HepG2 (cell line): ENCODE results near the gene MTCL1. TPM values are rescaled to one million over a fixed set of nuclear protein-coding genes. Genes with fewer than 3 reads are reported as not detected.

ENCODE experiments used
- ATAC-seq: fragments of 200-7000 bp; cut with Tn5 transposase; 3 replicates; pipeline ENCODE4 v1.9.1; 2020; ENCODE audit warnings: mild to moderate bottlenecking, moderate library complexity
- BruUV-seq: library from RNA; stranded (reverse); fragments of 400-500 nt; replicated peaks from 2 replicates; lab custom pipeline; 2021; lab: Mats Ljungman, UMichigan
- CTCF ChIA-PET: fragments of 300-600 bp; formaldehyde crosslinking; extraction: SDS; loops from one replicate; lab custom pipeline; 2021; ENCODE audit warnings: low total read pairs, inconsistent platforms, low intra/inter-chr PET ratio; lab: Yijun Ruan, JAX
- POLR2A ChIA-PET: fragments of 350-600 bp; sonication (Branson Sonifier 250); formaldehyde crosslinking; loops from one replicate; lab custom pipeline; 2020; ENCODE audit warnings: antibody characterized with exemption, inconsistent platforms; lab: Yijun Ruan, JAX
- DNase-seq: peaks from one replicate; pipeline ENCODE4 v3.0.0-alpha.2; 2015; ENCODE audit warnings: low spot score
- FAIRE-seq: peaks from 3 replicates; lab custom pipeline; 2011; peaks lifted over from hg19 to GRCh38; lab: Jason Lieb, UNC
- H2AFZ ChIP-seq: one replicate; pipeline ENCODE4 v1.6.1; 2011; ENCODE audit warnings: low read length, inconsistent platforms
- H3K27ac ChIP-seq: fragments of 300-600 bp; 3 replicates; pipeline ENCODE4 v1.8.0; 2011; ENCODE audit warnings: mixed run types, mild to moderate bottlenecking, mixed read lengths, low read length, inconsistent platforms; ENCODE audit not compliant: insufficient read depth; ENCODE audit errors: extremely low read length
- H3K27me3 ChIP-seq, 2 experiments: fragments of 200-600 bp in 1 of 2; 2 replicates in 1 of 2; 3 replicates in 1 of 2; pipeline versions ENCODE4 v1.6.0 to v1.8.0; 2011; ENCODE audit warnings: low read length in 2 of 2, mild to moderate bottlenecking in 2 of 2, moderate library complexity in 2 of 2, inconsistent platforms in 1 of 2; ENCODE audit not compliant: insufficient read depth in 2 of 2, control insufficient read depth in 1 of 2
- H3K36me3 ChIP-seq, 2 experiments: fragments of 200-600 bp in 1 of 2; replicated peaks in 1 of 2; 2 replicates in 1 of 2; 3 replicates in 1 of 2; pipeline versions ENCODE4 v1.5.1 to v1.8.0; 2011; ENCODE audit warnings: low read length in 2 of 2, inconsistent platforms in 1 of 2; ENCODE audit not compliant: insufficient read depth in 2 of 2, control insufficient read depth in 1 of 2
- H3K4me1 ChIP-seq: 2 replicates; pipeline ENCODE4 v1.5.1; 2012; ENCODE audit warnings: low read length, inconsistent platforms; ENCODE audit not compliant: insufficient read depth
- H3K4me2 ChIP-seq: 2 replicates; pipeline ENCODE4 v1.6.0; 2011; ENCODE audit warnings: low read depth, low read length, inconsistent platforms
- H3K4me3 ChIP-seq, 3 experiments: fragments of 200-600 bp in 1 of 3; sonication (generic), shearing (Covaris generic) in 1 of 3; replicated peaks in 1 of 3; 2 replicates each; pipeline ENCODE4 v1.5.1; 2011 to 2016; ENCODE audit warnings: low read length in 3 of 3, inconsistent platforms in 2 of 3, low read depth in 2 of 3, mild to moderate bottlenecking in 2 of 3, control low read depth in 1 of 3, mixed read lengths in 1 of 3; ENCODE audit not compliant: insufficient read depth in 1 of 3
- H3K79me2 ChIP-seq: one replicate; pipeline ENCODE4 v1.6.1; 2011; ENCODE audit warnings: low read length, inconsistent platforms; ENCODE audit not compliant: insufficient read depth
- H3K9ac ChIP-seq: 2 replicates; pipeline ENCODE4 v1.6.0; 2011; ENCODE audit warnings: mild to moderate bottlenecking, low read depth, low read length, inconsistent platforms; ENCODE audit not compliant: insufficient read depth
- H3K9me3 ChIP-seq: 2 replicates; pipeline ENCODE4 v1.5.1; 2012; ENCODE audit warnings: mild to moderate bottlenecking, low read length
- H4K20me1 ChIP-seq: 2 replicates; pipeline ENCODE4 v1.6.0; 2011; ENCODE audit warnings: inconsistent platforms, mild to moderate bottlenecking, low read length, moderate library complexity; ENCODE audit not compliant: insufficient read depth
- KLF12 ChIP-seq: sonication (generic); formaldehyde crosslinking; IDR thresholded peaks from 2 replicates; pipeline ENCODE4 v1.4.0; 2020; ENCODE audit warnings: missing genetic modification reagents, borderline replicate concordance
- MBNL3 ChIP-seq: fragments of 250-450 bp; sonication (Bioruptor Pico); conservative IDR thresholded peaks from 2 replicates; pipeline ENCODE4 v1.8.0; 2022; ENCODE audit warnings: mild to moderate bottlenecking, inconsistent platforms
- MED13 ChIP-seq: sonication (generic); formaldehyde crosslinking; IDR thresholded peaks from 2 replicates; pipeline ENCODE4 v1.5.0; 2020; ENCODE audit warnings: missing genetic modification reagents
- MEIS1 ChIP-seq: sonication (generic); formaldehyde crosslinking; IDR thresholded peaks from 2 replicates; pipeline ENCODE4 v1.9.0; 2021; ENCODE audit warnings: mild to moderate bottlenecking, missing genetic modification reagents, moderate library complexity, borderline replicate concordance
- RAD51 ChIP-seq: fragments of 450-650 bp; IDR thresholded peaks from 2 replicates; pipeline ENCODE4 v1.6.1; 2016; ENCODE audit warnings: borderline replicate concordance
- SALL1 ChIP-seq: sonication (generic); formaldehyde crosslinking; IDR thresholded peaks from 2 replicates; pipeline ENCODE4 v1.8.0; 2022; ENCODE audit warnings: mild to moderate bottlenecking, missing genetic modification reagents
- USF2 ChIP-seq, 2 experiments: sonication (generic) in 1 of 2; formaldehyde crosslinking in 1 of 2; IDR thresholded peaks; 2 replicates each; pipeline versions ENCODE4 v1.5.1 to v1.6.1; 2011 to 2020; ENCODE audit warnings: borderline replicate concordance in 1 of 2, low read depth in 1 of 2, low read length in 1 of 2, mild to moderate bottlenecking in 1 of 2, missing genetic modification reagents in 1 of 2, moderate library complexity in 1 of 2
- WIZ ChIP-seq: sonication (generic); formaldehyde crosslinking; IDR thresholded peaks from 2 replicates; pipeline ENCODE4 v1.5.1; 2020; ENCODE audit warnings: mild to moderate bottlenecking, missing genetic modification reagents
- YEATS4 ChIP-seq: sonication (generic); formaldehyde crosslinking; IDR thresholded peaks from 2 replicates; pipeline ENCODE4 v1.4.0; 2020; ENCODE audit warnings: missing genetic modification reagents, borderline replicate concordance
- ZNF251 ChIP-seq: sonication (generic); formaldehyde crosslinking; IDR thresholded peaks from 2 replicates; pipeline ENCODE4 v1.9.0; 2021; ENCODE audit warnings: mild to moderate bottlenecking, missing genetic modification reagents
- ZSCAN22 ChIP-seq: sonication (generic); formaldehyde crosslinking; IDR thresholded peaks from 2 replicates; pipeline ENCODE4 v1.4.0; 2020; ENCODE audit warnings: mild to moderate bottlenecking, missing genetic modification reagents
- WGBS: methylation state at CpG from one replicate; pipeline ENCODE4 v1.1.6; 2017; ENCODE audit warnings: low lambda C conversion rate; 5-methylcytosine and 5-hydroxymethylcytosine counted together
- in situ Hi-C: cut with HindIII; loops from 2 replicates; pipeline ENCODE4 v1.10.0; 2017; ENCODE audit warnings: low pct_unique_long_range_greater_than_20kb; ENCODE audit not compliant: extremely low pct_ligation_motif_present
- intact Hi-C: fragments of 100-400 bp; cut with micrococcal nuclease; formaldehyde crosslinking; loops from one replicate; pipeline ENCODE4 v1.10.0; 2022; ENCODE audit not compliant: unreplicated experiment
- polyA plus RNA-seq, 8 experiments: library from polyadenylated mRNA; depleted of rRNA in 3 of 8; stranded (reverse) in 7 of 8; unstranded in 1 of 8; fragments of >200 nt; fragmentation: Illumina TruSeq in 4 of 8; extraction: Trizol in 4 of 8; gene quantifications; 2 replicates each; pipeline versions ENCODE4 v1.2.1 to v1.2.3, GENCODE V29; 2011 to 2016; ENCODE audit warnings: low read depth in 4 of 8, missing spikeins in 1 of 8, mixed read lengths in 1 of 8; ENCODE audit not compliant: insufficient read depth in 1 of 8
- total RNA-seq, 5 experiments: library from RNA; depleted of rRNA; stranded (reverse); fragments of >200 nt; fragmentation: Illumina TruSeq; extraction: Trizol; gene quantifications; 2 replicates each; pipeline ENCODE4 v1.2.3, GENCODE V29; 2016; ENCODE audit warnings: low read depth in 1 of 5

The MTCL1 gene
- total and polyA plus RNA-seq, 2 of the 13 experiments (the other 11 are each of a cell fraction or from before 2014, with no cell fraction given): 3.1 to 3.2 TPM

GRCh38 chr18:8726281-8726680 is 20.9 kb downstream of the MTCL1 start:
- no peak overlapping the region for H3K4me2 ChIP-seq
- FAIRE-seq: no peak

More at GRCh38 chr18:8726281-8726680, 20.9 kb downstream of the MTCL1 start:
- Histone ChIP-seq H3K27me3 (no peaks in the 10 kb centered on the region; a peak in 1 of 5 replicates), H4K20me1 (no peaks in the 10 kb centered on the region), H3K27ac (no peak overlapping the region), H2AFZ (no peak overlapping the region), H3K36me3 (no peaks in the 10 kb centered on the region), H3K79me2 (no peaks in the 10 kb centered on the region), H3K4me1 (peaks cover 36% of the 10 kb centered on the region), H3K4me3 (no peak overlapping the region), H3K9ac (no peak overlapping the region), H3K9me3 (no peaks in the 10 kb centered on the region)
- intact Hi-C loops: no loop called here
- in situ Hi-C loops: no loop called here
- ChIA-PET POLR2A (no interaction called here), CTCF (no interaction called here)
- 95% methylated on average over 11 of the region's 17 CpGs for WGBS
- ATAC-seq (no peak), DNase-seq (no peak)
- TF ChIP-seq MBNL3 (CRISPR knock-in tag) (no peak), WIZ (CRISPR knock-in tag) (no peak), MEIS1 (CRISPR knock-in tag) (no peak), YEATS4 (CRISPR knock-in tag) (no peak), ZNF251 (CRISPR knock-in tag) (no peak), MED13 (CRISPR knock-in tag) (no peak), SALL1 (CRISPR knock-in tag) (no peak), KLF12 (CRISPR knock-in tag) (no peak), ZSCAN22 (no peak), RAD51 (no peak), USF2 (IDR thresholded peaks at IDR 0.05; ENCODE audit: low read depth, low read length) (no peak), USF2 (CRISPR knock-in tag; IDR thresholded peaks at IDR 0.05; ENCODE audit: borderline replicate concordance) (no peak)
- BruUV-seq: no TSS peak
